ENCODE measurements around the gene C20orf173.

GRCh38 chr20:35490736-35491181, 38.7 kb downstream of the C20orf173 start:
- TF ChIP-seq PKNOX1 (IDR thresholded peaks at IDR 0.05), result no peak
- TF ChIP-seq SUZ12 (IDR thresholded peaks at IDR 0.05), result no peak
- no peak for TF ChIP-seq SP1 (IDR thresholded peaks at IDR 0.05)
